SH-SY5Y (cell line): ENCODE results near the gene EID2B.

Experiments
- GATA2 ChIP-seq: IDR thresholded peaks from 2 replicates; pipeline ENCODE4 v1.6.1; 2011; ENCODE audit warnings: mild to moderate bottlenecking, low read depth, low read length
- GATA3 ChIP-seq: IDR thresholded peaks from 2 replicates; pipeline ENCODE4 v1.6.1; 2011; ENCODE audit warnings: low read depth, mild to moderate bottlenecking, low read length, moderate library complexity

GRCh38 chr19:39517432-39517831 lies 15.2 kb downstream of the EID2B start:
- TF ChIP-seq GATA2: no peak
- no peak for TF ChIP-seq GATA3
